Keratinocyte (primary cell): ENCODE data around the gene PMEPA1.

ENCODE experiments used
- CTCF ChIP-seq, 3 experiments: IDR thresholded peaks in 1 of 3; conservative IDR thresholded peaks in 1 of 3; optimal IDR thresholded peaks in 1 of 3; 2 replicates in 2 of 3; 3 replicates in 1 of 3; pipeline versions ENCODE3 to v1.5.1; 2011; ENCODE audit warnings: low read length in 3 of 3, mild to moderate bottlenecking in 3 of 3, moderate library complexity in 2 of 3, control low read depth in 1 of 3, inconsistent platforms in 1 of 3; ENCODE audit not compliant: insufficient read depth in 2 of 3; ENCODE audit errors: extremely low read depth in 1 of 3
- EZH2 ChIP-seq: IDR thresholded peaks from one replicate; pipeline ENCODE4 v1.6.1; 2012; ENCODE audit warnings: inconsistent platforms, mild to moderate bottlenecking, low read length, moderate library complexity

- no peak for TF ChIP-seq CTCF (optimal IDR thresholded peaks at IDR 0.05 in 1 of 3, IDR thresholded peaks at IDR 0.05 in 1 of 3, conservative IDR thresholded peaks at IDR 0.05 in 1 of 3; ENCODE audit: extremely low read depth in 1 of 3, insufficient read depth in 2 of 3, low read length in 3 of 3)
- TF ChIP-seq EZH2, result no peak
Measured at GRCh38 chr20:57665589-57665971, 44.2 kb downstream of the PMEPA1 start.
